GM12801 (cell line): ENCODE measurements around the gene CREB5.

Source experiments
- TF ChIP-seq, protein P1 (sequence below): IDR thresholded peaks from one replicate; pipeline ENCODE4 v1.5.1; 2011; ENCODE audit warnings: control low read depth; ENCODE audit not compliant: insufficient read length; ENCODE audit errors: extremely low read depth

CREB5 gene

DNA sequence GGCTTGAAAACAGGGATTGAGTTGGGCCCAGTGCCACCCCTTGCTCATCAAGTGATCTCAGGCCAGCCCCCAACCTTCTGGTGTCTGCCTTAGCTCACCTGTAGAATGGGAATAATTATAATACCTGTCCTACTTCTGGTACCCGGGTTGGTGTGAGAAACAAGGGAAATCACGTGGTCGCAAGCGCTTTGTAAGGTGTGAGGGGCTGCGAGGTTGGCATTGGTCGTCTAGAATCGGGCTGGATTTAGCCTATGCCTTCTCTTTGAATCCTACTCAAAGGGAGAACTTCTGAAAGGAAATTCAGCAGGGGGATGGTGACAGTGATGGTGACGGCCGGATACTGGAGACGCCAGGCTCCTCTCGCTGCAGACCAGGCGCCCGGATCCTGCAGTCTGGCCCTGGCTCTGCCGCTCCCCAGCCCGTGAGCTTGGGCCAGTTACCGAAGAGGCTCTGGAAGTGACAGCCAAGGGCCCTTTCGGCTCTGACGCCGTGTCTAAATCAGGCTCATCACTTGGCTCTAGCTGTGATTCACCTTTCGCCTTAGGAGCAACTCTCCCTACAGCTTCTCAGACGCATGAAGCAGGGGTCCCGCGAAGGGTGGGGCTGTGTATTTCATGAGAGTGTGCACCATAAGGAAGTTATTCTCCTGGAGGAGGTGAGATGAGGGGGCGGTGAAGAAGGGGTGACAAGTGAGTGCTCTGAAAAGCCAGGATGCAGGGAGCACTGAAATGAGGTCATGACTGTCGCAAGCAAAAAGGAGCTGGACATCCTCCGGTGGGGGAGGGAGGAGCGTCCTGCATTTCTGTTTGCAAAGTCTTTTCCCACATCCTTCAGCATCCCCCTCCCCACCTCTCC, 4.0 kb upstream of the CREB5 start:
- TF ChIP-seq, protein P1, sequence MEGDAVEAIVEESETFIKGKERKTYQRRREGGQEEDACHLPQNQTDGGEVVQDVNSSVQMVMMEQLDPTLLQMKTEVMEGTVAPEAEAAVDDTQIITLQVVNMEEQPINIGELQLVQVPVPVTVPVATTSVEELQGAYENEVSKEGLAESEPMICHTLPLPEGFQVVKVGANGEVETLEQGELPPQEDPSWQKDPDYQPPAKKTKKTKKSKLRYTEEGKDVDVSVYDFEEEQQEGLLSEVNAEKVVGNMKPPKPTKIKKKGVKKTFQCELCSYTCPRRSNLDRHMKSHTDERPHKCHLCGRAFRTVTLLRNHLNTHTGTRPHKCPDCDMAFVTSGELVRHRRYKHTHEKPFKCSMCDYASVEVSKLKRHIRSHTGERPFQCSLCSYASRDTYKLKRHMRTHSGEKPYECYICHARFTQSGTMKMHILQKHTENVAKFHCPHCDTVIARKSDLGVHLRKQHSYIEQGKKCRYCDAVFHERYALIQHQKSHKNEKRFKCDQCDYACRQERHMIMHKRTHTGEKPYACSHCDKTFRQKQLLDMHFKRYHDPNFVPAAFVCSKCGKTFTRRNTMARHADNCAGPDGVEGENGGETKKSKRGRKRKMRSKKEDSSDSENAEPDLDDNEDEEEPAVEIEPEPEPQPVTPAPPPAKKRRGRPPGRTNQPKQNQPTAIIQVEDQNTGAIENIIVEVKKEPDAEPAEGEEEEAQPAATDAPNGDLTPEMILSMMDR, result no peak

DNA sequence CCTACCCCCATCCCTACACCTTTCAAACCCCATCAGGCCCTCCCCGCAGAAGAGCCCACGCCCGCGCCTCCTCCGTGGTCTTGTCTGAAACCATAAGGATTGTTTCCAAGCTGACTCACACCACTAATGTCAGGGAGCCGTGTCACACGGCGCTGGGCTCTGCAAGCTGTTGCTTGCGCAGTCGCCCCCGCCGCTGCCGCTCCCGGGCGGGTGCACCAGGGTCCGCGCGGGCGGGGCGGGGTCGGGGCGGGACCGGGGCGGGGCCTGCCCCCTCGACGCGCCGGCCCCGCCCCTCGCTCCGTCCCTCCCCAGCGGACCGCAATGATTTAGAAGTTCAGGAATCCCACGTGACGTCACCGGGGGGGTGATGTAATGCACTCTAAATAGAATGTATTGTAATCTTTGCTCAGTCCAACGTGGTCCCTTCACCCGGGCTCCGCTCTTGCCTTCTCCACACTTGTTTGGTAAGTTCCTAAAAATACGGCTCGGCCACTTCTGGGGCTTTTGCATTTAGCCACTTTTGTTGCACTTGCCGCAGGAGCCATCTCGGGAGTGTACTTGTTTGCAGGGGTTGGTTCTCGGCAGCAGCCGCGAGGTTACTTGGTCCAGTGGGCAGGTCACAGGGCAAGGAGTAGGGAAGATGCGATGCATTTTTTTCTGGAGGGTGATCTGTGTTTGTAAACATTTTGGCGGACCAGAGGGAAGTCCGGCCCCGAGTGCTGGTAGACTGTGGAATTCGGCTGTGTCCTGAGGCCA, 3.2 kb upstream of the CREB5 start:
- TF ChIP-seq, protein P1, result no peak

DNA sequence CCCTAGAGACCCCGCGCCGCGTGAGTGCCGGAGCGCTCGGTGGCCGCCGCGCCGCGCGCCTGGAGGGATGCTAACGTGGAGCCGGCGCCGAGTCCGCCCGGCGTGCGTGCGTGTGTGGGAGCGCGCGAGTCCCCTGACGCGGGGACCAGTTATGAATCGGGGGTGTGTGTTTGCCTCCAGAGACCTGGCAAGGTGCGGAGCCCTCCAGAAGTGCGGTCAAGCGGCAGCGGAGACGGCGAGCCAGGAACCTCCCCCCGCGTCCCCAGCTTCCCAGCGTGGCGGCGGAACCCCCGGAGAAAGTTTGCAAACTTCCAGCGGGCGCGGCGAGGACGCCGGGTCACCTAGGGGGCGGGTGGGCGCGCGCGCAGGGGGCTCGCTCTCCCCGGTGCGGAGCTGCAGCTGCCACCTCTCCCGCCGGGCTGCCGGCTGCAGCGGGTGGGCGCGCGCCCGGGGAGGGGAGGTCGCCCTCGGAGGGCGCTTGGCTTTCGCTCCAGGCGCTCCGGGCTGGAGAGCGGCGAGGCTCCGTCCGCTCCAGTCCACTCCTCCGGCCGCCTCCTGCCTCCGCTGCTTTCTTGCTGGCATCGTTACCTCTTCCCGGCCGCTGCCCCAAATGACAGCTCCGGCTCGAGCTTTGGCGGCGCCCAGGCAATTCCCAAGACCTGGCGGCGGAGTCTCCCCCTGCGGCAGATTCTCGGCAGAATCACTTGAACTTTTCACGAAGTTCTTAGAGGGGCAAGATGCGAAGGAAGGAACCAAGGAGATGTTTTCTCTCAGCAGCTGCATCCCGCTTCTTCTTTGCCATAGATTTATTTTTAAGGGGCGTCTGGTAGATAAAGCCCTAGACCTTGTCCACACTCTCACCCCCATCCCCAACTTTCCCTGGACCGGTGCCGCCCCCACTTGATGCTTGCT, 2.3 kb upstream of the CREB5 start:
- TF ChIP-seq, protein P1, result no peak

DNA sequence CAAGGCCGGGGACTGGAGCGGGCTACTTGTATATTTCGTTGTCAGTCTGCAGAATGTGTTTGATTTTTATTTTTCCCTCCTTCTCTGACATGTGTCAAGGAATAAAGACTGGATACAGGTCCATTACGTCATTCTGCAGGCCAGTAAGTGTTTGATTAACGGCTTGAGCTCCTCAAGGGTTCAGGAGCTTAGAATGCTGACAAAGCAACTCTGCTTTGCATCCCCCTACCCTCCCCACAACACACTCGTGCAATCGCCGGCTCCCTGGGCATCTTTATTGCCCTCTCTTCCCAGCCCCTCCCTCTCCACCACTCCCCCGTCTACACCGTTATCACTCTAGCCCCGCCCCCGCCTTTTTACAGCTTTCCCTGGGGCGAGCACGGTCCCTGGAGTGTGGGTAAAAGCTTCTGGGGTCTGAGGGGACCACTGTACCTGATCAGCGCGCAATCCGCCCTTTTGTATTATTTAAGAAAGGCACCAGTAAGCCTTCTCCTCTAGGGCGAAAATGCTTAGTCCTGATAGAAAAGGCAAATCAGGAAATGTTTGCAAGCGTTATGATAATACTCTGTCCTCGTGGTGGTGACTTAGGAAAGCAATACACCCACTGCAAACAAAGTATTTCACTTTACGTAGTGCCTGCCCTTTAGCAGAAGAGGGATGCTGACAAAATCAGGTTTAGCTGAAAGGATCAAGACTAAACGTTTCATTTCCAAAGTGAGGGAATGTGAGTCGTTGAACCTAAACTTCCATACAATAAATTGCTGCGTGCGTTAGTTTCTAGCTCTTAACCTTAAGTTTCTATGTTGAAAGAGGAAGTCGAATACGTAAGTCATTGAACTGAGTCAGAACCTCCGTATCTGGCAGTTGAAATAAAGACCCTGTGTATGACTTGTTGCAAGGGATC, 1.4 kb upstream of the CREB5 start:
- TF ChIP-seq, protein P1, result no peak

DNA sequence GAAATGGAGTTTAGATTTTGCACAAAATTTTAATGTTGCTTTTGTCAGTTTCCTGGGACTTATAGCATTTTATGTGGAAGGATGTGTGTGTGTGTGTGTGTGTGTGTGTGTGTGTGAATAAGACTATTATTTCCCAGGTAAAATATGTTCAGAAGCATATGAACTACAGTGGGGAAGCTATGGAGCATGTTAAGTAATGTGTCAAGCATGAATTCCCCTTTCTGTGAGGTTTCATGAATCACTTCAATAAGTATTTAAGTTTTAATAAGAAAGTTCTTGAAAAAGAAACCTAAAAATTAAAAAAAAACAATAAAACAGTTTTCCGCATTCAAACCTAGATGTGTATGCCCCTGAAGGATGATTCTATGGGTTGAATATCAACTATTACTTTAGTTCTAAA, 693 bp downstream of the CREB5 start:
- TF ChIP-seq, protein P1, result no peak

DNA sequence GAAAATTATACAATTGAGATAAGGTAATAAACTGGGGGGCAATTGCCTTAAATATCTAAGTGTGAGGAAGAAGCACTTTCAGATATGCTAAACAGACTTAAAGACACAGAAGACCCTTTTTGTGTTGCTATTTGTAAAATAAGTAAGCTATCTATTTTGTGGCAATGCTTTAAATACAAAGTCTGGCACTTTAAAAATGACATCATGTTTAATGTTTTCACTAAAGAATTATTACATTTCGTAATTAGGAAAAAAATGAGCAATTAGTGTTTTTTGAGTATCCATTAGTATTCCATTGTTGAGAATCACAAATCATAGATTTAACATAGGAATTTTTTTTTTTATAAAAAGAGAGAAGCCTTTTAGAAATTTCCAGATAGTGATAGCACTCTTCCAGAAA, 2.1 kb downstream of the CREB5 start:
- TF ChIP-seq, protein P1, result no peak
